ENCODE measurements around the gene KANK4. TPM values are rescaled to one million over a fixed set of nuclear protein-coding genes. Genes with fewer than 3 reads are reported as not detected.

KANK4 gene
- total and polyA plus RNA-seq, 2 of the 4 experiments (the other 2 are of a cell fraction), result not detected

GRCh38 chr1:62208970-62209369, 110.3 kb downstream of the KANK4 start:
- Histone ChIP-seq H3K56ac (ENCODE audit: extremely low read depth, insufficient read depth, low read length) (no peak overlapping the region), H4K5ac (ENCODE audit: low read depth, low read length) (no peak overlapping the region), H3K4me2 (ENCODE audit: low read depth, low read length) (no peak overlapping the region), H3K27ac (ENCODE audit: insufficient read depth, low read length) (no peak overlapping the region), H2AFZ (replicated peaks; ENCODE audit: low read length, poor library complexity) (no peak overlapping the region), H2BK20ac (ENCODE audit: low read depth, low read length) (no peak overlapping the region), H3K4me3 (ENCODE audit: insufficient read depth, low read depth, low read length) (no peak overlapping the region), H3K79me1 (ENCODE audit: low read depth in 1 of 2, low read length in 2 of 2) (no peaks in the 10 kb centered on the region), H3K9ac (ENCODE audit: low read depth, low read length) (no peak overlapping the region), H2BK120ac (ENCODE audit: low read depth, low read length) (no peak overlapping the region), H3K4ac (ENCODE audit: low read depth, low read length) (no peak overlapping the region), H3K23ac (ENCODE audit: low read depth, low read length) (no peak overlapping the region), H3K14ac (replicated peaks; ENCODE audit: low read depth, low read length) (no peak overlapping the region), H2BK15ac (ENCODE audit: low read depth, low read length) (no peak overlapping the region), H3K9me1 (ENCODE audit: insufficient read depth, low read length) (no peaks in the 10 kb centered on the region), H3K4me1 (ENCODE audit: control insufficient read depth, insufficient read depth, low read length) (no peaks in the 10 kb centered on the region), H2AK5ac (ENCODE audit: low read depth, low read length) (no peak overlapping the region), H2BK5ac (ENCODE audit: low read depth, low read length, poor library complexity, severe bottlenecking) (no peak overlapping the region), H3K18ac (ENCODE audit: low read depth, low read length) (no peak overlapping the region), H3K27me3 (ENCODE audit: control insufficient read depth, insufficient read depth, low read length) (no peaks in the 10 kb centered on the region), H4K8ac (ENCODE audit: low read depth in 2 of 2, low read length in 2 of 2) (no peak overlapping the region), H2AK9ac (replicated peaks; ENCODE audit: low read depth, low read length, poor library complexity) (no peak overlapping the region), H3K9me3 (ENCODE audit: control insufficient read depth, insufficient read depth, low read length) (peaks cover 13% of the 10 kb centered on the region; the same call in 1 of the 2 replicates), H3K36me3 (ENCODE audit: control insufficient read depth, insufficient read depth, low read length) (no peaks in the 10 kb centered on the region), H4K20me1 (ENCODE audit: insufficient read depth, low read length) (no peaks in the 10 kb centered on the region), H4K91ac (ENCODE audit: insufficient read depth, low read depth, low read length) (no peak overlapping the region)
- POLR2A ChIA-PET (ENCODE audit: unreplicated experiment), result no interaction called here
- intact Hi-C loops (cut with micrococcal nuclease), result no loop called here
- ATAC-seq (ENCODE audit: low read depth), result no peak
- CTCF ChIA-PET, result interaction anchor here (0.6 to 0.7 kb wide), 2 partner anchors 154 to 223 kb away, joined by 3 to 9 read pairs; no protein-coding TSS in a partner anchor
- no peak for DNase-seq
- dilution Hi-C loops (cut with HindIII; ENCODE audit: low sequenced_read_pairs, unreplicated experiment), result no loop called here
- in situ Hi-C loops (cut with MboI; ENCODE audit: low sequenced_read_pairs), result no loop called here
- WGBS, 2 experiments (ENCODE audit: extremely low coverage in 2 of 2, insufficient read length in 1 of 2), result no CpG with 5 or more reads among the region's 1 CpG
- no peak for TF ChIP-seq CEBPB (IDR thresholded peaks at IDR 0.05; ENCODE audit: low read depth, low read length)
- no peak for TF ChIP-seq ELK1 (IDR thresholded peaks at IDR 0.05; ENCODE audit: borderline replicate concordance, low read depth, low read length)
- TF ChIP-seq MAFK (IDR thresholded peaks at IDR 0.05; ENCODE audit: low read depth, low read length), result no peak
- no peak for TF ChIP-seq BHLHE40 (IDR thresholded peaks at IDR 0.05; ENCODE audit: low read depth, low read length)
- no peak for TF ChIP-seq NFE2L2 (IDR thresholded peaks at IDR 0.05; ENCODE audit: low read depth, low read length)
- TF ChIP-seq, protein P1, sequence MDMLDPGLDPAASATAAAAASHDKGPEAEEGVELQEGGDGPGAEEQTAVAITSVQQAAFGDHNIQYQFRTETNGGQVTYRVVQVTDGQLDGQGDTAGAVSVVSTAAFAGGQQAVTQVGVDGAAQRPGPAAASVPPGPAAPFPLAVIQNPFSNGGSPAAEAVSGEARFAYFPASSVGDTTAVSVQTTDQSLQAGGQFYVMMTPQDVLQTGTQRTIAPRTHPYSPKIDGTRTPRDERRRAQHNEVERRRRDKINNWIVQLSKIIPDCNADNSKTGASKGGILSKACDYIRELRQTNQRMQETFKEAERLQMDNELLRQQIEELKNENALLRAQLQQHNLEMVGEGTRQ (IDR thresholded peaks at IDR 0.05; ENCODE audit: low read depth, low read length), result no peak
- no peak for TF ChIP-seq RCOR1 (IDR thresholded peaks at IDR 0.05; ENCODE audit: insufficient replicate concordance, low read length)
- TF ChIP-seq FOS (IDR thresholded peaks at IDR 0.05; ENCODE audit: low read depth, low read length), result no peak
- no peak for TF ChIP-seq POLR2A (IDR thresholded peaks at IDR 0.05; ENCODE audit: low read depth, low read length)
- no peak for TF ChIP-seq MAZ (IDR thresholded peaks at IDR 0.05; ENCODE audit: borderline replicate concordance, low read depth, low read length)
- TF ChIP-seq, protein P2, sequence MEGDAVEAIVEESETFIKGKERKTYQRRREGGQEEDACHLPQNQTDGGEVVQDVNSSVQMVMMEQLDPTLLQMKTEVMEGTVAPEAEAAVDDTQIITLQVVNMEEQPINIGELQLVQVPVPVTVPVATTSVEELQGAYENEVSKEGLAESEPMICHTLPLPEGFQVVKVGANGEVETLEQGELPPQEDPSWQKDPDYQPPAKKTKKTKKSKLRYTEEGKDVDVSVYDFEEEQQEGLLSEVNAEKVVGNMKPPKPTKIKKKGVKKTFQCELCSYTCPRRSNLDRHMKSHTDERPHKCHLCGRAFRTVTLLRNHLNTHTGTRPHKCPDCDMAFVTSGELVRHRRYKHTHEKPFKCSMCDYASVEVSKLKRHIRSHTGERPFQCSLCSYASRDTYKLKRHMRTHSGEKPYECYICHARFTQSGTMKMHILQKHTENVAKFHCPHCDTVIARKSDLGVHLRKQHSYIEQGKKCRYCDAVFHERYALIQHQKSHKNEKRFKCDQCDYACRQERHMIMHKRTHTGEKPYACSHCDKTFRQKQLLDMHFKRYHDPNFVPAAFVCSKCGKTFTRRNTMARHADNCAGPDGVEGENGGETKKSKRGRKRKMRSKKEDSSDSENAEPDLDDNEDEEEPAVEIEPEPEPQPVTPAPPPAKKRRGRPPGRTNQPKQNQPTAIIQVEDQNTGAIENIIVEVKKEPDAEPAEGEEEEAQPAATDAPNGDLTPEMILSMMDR (conservative IDR thresholded peaks at IDR 0.05; ENCODE audit: low read depth, low read length), result no peak
- TF ChIP-seq SMC3 (IDR thresholded peaks at IDR 0.05; ENCODE audit: low read depth, low read length), result no peak
- no peak for TF ChIP-seq RAD21 (IDR thresholded peaks at IDR 0.05; ENCODE audit: low read length)
- no peak for TF ChIP-seq RFX5 (IDR thresholded peaks at IDR 0.05; ENCODE audit: low read depth, low read length)
- TF ChIP-seq MXI1 (IDR thresholded peaks at IDR 0.05; ENCODE audit: borderline replicate concordance, low read depth, low read length), result no peak
- no peak for TF ChIP-seq CHD1 (IDR thresholded peaks at IDR 0.05; ENCODE audit: low read depth, low read length)
- no TSS peak for BruUV-seq (replicated peaks)

Data from IMR-90 (cell line).